GM19239 (cell line): ENCODE measurements around the gene ACSM3.
A peak's percentile ranks its signal among the peaks of the same experiment; 100 is the strongest.
"Not testable (repeated sequence)": the region's sequence is repeated elsewhere in the genome, so short reads cannot be mapped to it uniquely, and the experiment has no call there.

Experiments used
- DNase-seq: peaks from one replicate; pipeline ENCODE4 v3.0.0; 2011; ENCODE audit warnings: low spot score; ENCODE audit not compliant: insufficient read length
- FAIRE-seq: peaks from 2 replicates; lab custom pipeline; 2011; peaks lifted over from hg19 to GRCh38; lab: Jason Lieb, UNC

Gene ACSM3

DNA sequence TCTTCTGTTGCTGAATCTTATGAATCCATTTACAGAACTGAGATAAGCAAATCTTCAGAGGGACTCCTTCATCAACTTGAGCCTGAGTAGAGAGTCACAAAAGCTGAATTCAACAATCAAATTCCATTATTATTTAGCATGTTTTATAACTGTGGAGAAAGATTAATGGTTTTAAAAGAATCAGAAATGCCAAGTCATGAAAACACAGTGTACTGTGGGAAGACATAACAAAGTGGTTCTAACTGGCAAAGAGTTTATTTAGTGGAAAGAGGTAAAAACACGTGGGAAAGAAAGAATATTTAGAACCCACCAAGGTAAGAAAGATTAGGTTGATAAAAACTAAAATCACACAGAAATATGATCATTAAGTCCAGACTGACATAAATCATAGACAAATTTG is 37.5 kb downstream of the ACSM3 start:
- FAIRE-seq (no peak), DNase-seq (no peak)

DNA sequence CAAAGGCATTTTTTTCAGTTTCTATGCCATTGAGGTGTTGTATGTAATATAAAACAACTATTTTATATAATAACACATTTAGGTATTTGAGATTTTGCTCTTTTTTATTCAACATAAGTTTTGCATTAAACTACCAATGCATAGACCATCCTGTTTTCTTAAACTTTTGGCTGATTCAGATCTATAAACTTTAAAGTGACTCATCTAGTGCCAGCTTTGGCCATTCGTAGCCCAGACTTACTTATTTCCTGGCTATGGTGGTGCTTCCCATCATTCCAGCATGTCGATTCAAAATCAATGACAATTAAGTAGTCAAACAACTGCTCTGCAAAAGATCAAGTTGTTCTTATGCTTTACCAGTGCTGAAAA is 39.4 kb downstream of the ACSM3 start:
- FAIRE-seq (no peak), DNase-seq (no peak)

DNA sequence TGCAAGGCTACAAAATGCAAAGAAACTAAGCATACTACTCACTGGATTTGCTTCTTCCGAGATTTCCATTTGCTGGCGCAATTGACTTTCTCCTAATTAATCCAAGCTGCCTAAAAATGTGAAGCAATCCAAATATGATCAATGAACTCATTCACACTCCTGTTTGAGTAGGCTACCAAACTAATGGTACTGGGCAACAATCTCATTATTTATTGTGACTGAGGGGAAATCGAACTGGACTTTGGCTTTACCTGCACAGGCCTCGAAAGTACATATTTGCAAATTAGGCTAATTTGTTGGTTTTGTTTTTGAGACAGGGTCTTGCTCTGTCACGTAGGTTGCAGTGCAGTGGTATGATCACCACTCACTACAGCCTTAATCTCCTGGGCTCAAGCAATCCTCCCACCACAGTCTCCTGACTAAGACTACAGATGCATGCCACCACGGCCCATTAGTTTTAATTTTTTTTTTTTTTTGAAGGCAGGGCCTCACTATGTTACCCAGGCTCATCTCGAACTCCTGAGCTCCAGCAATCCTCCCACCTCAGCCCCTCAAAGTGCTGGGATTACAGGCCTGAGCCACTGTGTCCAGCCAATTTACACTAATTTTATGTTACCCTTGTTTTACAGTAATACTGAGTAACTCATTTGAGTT is 39.9 kb downstream of the ACSM3 start:
- FAIRE-seq (no peak), DNase-seq (no peak)

DNA sequence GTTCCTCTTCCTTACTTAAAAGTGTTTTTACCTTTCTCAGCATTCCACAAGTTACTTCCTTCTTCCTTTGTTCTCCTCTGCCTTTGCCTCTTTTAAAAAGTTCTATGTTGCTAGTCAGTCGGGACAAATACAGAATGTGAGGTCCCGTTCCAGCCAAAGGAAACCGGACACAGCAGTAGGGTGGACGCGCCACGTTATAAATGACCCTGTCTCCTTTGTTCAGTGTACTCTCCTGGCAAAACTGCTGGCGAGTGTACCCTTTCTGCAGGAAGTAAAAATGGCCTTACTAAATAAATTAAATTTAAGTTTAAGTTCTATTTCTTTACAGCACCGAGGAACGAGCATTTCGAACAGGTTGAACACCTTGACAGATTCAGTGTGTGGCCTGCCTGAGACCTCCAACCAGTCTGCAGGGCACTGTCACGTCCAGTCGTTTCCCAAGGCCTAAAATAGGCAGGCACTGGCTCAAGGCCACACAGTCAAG is 41.9 kb downstream of the ACSM3 start:
- not testable (repeated sequence) for FAIRE-seq

DNA sequence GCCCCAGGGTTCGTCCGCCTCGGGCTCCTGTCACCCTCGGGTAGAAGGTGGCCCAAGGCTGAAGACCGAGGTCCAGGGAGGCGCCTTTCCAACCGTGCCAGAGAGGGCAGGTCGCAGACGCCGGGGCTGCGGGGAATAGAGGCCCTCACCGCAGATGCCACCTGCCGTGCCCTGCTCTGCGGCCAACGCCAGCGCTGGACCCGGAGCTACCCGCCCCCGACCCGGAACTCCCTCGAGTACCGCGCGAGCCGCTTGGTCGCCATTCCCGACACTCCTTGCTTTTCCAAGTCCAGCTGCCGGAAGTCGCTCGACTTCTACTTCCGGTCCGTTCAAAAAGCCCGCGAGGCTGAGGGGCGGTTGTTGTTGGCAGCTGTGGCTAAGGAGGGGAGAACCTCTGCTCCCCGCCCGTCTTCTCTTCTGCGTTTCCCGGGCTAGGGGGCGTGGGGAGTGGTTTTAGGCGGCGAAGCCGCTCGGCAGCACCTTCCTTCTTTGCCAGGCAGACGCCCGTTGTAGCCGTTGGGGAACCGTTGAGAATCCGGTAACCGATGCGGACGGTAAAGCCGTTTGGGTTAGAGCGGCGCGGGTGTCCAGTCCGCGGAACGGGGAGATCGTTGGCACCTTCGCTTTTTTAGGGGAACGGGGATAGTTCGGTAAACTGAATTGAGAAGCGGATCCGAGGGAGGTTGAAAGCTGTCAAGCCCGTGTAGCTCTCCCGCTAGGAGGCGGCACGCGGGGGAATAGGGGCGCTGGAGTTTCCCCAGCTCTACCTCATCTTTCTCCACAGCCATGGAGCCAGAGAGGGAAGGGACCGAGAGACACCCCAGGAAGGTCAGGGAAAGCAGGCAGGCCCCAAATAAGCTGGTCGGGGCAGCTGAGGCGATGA is 42.6 kb downstream of the ACSM3 start, which contains the start of the genes ERI2 and REXO5:
Gene ERI2, minus strand, starts transcription at position 305 of the 883 bp plus-strand sequence. Its CDS starts 42 bp downstream, at position 263.
Gene REXO5, plus strand, starts transcription at position 360 of the 883 bp plus-strand sequence. Its CDS starts 427 bp downstream, at position 787.
- DNase-seq = peak; percentile 75
- peak; percentile 87 for FAIRE-seq

More for the DNA sequence above, 41.9 kb downstream of the ACSM3 start:
- DNase-seq = not testable (repeated sequence)

DNA sequence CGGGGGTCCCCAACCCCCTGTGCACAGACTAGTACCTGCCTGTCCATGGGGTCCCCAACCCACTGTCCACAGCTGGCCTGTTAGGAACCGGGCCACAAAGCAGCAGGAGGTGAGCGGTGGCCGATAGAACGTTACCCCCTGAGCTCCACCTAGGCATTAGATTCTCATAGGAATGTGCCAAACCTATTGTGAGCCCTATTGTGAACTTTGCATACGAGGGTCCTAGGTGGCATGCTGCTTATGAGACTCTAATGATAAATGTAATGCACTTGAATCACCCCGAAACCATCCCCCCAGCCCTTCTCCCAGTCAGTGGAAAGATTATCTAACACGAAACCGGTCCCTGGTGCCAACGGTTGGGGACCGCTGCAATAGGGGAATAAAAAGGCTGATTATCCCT is 44.0 kb downstream of the ACSM3 start:
- DNase-seq = no peak
- no peak for FAIRE-seq

DNA sequence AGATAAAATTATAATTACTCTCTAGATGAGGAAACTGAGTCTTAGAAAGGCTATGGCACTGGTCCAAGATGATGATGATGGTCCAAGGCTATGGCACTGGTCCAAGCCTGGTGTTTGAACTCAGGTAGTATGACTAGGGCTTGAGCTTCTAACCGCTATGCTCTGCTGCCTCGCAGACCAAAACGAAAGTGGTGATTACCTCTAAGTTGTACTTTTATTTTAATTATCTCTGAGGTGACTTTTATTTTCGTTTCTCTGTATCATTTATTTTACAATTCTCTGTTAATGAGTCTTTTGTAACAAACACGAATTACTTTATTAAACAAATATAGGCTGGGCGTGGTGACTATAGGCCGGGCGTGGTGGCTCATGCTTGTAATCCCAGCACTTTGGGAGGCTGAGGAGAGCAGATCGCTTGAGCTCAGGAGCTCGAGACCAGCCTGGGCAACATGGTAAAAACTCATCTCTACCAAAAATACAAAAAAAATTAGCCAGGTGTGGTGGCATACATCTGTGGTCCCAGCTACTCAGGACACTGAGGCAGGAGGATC is 48.1 kb downstream of the ACSM3 start:
- FAIRE-seq (no peak), DNase-seq (no peak)

DNA sequence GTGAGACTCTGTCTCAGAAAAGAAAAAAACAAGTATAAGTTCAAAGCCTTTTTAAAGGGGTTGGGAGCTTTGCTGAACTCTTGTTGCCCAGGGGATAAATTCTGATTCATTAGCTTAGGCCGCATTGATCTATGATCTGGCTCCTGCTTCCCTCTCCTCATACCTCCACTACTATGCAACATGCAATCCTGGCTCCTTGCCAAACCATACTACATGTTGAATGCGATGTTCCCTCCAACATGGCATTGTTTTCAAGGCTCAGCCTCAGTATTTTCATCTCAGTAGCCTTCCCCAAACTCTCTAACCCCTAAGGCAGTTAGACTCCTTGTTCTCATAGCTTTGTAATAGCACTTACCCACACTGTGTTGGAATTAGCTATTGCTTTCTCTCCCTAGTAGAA is 48.7 kb downstream of the ACSM3 start:
- FAIRE-seq = no peak
- DNase-seq = no peak

DNA sequence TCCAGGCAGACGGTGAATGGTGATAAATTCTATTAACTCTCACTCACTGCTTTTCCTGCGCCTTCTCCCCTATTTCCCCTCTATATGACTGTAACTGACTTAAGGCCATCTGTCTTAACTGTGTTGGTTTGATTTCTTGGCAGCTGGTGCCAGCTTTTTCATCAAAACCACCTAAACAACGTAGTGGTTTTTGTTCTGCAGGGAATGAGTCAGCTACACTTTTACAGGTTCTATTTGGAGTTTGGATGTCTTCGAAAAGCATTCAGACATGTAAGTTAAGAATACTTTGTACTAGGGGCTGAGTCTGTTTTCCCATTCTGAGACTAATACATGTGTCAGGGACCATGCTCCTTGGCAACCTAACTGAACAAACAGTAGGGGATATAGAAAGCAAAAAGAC is 51.0 kb downstream of the ACSM3 start:
- no peak for DNase-seq
- FAIRE-seq = peak; percentile 33

DNA sequence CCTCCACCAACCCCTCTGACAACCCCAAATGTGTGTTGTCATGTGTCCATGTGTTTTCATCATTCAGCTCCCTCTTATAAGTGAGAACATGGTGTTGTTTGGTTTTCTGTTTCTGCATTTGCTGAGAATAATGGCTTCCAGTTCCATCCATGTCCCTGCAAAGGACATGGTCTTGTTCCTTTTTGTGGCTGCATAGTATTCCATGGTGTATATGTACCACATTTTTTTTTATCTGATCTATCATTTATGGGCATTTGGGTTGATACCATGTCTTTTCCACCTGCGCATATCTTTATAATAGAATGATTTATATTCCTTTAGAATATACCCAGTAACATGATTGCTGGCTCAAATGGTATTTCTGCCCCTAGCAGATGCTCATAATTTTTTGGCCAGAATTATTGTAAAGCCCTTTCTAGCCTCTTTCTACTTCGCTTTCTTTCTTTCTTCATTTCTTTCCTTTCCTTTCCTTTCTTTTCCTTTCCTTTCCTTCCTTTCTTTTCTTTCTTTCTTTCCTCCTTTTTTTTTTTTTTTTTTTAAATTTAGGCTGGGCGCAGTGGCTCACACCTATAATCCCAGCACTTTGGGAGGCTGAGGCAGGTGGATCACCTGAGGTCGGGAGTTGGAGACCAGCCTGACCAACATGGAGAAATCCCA is 55.2 kb downstream of the ACSM3 start:
- no peak for DNase-seq

DNA sequence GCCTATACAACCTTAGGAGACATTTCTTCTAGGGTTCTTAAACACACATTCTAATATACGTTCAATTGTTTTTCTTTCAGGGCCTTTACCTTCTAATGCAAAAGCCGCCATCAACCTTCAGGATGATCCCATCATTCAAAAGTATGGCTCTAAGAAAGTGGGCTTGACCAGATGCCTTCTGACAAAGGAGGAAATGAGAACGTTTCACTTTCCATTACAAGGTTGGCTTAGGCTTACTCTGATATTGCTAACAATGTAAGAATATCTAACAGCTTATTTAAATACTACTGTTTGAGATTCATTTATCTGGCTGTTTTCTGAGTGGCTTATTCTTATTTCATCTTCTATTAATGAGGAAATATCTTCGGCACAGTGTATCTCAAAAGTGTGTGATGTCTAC is 57.9 kb downstream of the ACSM3 start:
- no peak for DNase-seq
- peak; percentile 44 for FAIRE-seq

More for the DNA sequence above, 55.2 kb downstream of the ACSM3 start:
- FAIRE-seq = no peak

DNA sequence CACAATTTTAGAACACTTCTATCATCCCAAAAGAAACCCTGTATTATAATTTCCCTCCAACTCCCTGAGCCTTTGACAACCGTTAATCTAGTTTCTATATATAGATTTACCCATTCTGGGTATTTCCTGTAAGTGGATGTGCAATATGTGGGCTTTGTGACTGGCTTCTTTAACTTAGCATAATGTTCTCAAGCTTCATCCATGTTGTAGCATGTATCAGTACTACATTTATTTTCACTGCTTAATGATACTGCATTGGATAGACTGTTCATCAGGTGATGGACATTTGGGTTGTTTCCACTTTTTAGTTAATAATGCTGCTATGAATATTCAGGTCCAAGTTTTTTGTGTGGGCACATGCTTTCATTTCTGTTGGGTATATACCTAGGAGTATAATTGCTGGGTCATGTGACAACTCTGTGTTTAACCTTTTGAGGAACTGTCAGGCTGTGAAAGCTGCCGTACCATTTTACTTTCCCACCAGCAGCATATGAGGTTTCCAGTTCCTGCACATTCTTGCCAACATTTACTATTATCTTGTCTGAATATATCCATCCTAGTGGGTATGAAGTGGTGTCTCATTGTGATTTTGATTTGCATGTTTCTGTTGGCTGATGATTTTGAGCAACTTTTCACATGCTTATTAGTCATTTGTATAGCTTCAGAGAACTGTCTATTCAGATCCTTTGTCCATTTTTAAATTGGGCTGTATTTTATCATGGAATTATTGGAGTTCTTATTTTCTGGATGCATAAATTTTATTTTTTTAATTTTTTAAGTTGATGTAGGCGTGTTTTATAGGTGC is 58.9 kb downstream of the ACSM3 start:
- DNase-seq = no peak
- FAIRE-seq = peak; percentile 66

DNA sequence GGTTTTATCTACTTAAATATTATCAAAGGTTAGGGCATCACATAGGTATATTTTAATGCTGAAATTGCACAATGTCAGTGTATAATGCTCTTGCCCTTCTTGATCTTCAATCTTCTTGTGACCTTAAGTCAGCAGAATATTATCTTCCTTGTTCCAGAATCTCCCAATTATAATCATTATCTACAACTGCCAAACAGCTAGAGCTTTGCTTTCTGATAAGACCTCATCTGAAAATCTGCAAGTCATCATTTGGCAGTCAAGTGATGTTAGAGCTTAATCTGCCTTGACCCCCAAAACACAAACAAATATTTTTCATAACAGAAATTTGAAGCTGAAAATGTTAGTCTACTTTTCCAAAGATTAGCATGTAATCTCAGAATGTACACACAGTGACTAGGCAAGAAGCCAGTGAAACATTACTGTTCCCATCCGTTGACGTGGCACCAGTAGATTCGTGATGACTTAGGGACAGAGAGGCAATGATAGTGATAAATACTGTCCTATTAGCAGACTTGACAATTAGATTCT is 62.3 kb downstream of the ACSM3 start:
- DNase-seq (no peak), FAIRE-seq (no peak)

DNA sequence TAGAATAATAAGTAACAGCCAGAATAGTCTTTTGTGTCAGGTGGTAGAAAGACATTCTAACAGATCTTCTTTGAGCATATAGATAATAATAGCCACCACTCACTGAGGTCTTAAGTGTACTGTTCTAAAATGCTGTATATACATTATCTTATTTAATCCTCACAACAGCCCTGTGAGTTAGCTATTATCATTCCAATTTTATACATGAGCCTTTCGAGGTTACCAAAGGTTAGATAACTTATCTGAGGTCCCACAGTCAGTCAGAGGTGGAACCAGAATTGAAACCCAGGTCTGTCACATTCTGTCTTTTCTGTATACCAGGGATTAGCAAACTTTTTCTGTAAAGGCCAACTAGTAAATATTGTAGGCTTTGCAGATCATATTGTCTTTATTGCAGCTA is 65.7 kb downstream of the ACSM3 start:
- no peak for DNase-seq
- no peak for FAIRE-seq

DNA sequence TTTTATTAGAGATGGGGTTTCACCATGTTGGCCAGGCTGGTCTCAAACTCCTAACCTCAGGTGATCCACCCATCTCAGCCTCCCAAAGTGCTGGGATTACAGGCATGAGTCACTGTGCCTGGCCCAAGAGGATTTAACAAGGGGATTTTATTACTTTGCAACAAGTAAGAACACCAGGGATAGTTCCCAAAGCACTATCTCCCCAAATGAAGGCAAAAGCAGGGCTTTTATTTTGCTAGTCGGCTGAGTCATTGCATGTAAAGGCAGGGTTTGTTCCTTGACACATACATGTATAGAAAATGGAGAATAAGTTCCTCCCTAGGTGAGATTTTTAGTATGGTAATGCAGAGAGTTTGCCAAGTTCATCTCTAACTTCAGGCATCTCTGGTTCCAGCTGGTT is 66.6 kb downstream of the ACSM3 start:
- FAIRE-seq = no peak
- DNase-seq = no peak

DNA sequence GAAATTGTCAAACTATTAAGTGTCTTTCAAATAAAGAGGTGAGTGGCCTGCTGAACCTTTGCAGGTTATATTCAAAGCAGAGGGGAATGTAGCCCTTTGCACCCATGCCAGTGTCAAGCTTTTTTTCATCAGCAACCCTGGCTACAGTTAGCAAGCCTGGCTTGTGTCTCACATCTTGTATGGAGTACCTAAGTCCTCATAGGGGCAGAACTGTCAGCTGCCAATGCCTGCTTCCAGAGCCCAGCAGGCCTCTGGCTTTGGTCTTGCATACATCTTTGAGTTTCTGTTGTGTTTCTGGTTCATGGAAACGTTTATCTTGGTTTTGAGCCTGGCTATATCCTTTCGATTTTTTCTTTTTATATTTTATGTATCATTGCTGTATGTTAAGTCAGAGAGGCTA is 69.3 kb downstream of the ACSM3 start:
- DNase-seq (no peak), FAIRE-seq (no peak)

DNA sequence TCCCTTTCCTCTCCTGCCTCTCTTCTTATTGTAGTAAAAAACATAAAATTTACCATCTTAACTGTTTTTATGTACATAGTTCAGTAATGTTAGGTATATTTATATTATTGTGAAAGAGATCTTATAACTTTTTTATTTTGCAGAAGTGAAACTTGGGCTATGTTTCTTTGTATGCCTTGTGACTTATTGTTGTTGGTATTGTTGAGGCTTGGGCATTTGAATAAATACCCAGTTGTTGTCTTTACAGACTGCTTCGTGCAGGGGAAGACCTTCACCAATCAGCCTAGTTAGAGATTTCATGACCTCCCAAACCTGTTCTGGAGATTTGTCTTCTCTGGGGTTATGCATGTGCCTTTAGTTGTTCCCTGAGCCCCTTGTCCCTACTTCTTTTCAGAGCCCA is 74.4 kb downstream of the ACSM3 start:
- DNase-seq = no peak
- peak; percentile 71 for FAIRE-seq

DNA sequence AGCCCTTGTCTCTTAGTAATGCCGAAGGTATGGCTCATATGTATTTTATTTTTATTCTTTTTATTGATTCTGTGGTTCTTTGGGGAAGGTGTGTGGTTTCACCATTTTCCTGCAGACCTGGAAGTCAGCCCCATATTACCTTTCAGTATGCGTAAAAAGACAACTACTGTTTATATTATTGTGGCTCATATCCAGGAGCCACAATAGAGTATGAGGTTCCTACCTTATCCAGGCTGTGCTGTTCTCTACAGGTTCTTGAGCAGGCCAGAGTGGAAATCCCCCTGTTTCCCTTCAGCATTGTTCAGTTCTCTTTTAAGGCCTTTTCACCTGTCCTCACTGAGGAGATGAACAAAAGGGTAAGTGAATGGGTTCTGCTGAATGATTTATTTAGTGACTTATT is 75.7 kb downstream of the ACSM3 start:
- DNase-seq (no peak), FAIRE-seq (no peak)

DNA sequence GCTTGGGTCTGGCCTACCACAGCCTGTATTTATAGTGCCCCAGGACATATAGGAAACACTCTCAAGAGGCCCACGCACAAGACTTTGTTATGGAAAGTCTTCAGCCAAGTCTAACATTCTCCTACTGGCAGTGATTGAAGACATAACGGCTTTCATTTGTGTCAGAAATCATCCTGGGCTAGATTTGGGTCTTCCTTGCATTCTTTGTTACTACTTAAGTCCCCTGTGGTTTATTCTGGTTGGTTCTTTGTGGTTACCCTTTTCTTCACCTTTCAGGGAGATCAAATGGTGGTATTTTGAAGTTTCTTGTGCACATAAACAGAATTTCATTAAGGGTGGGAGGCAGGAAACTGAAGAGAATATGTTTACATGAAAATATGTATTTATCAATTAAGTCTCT is 80.2 kb downstream of the ACSM3 start:
- FAIRE-seq = no peak
- no peak for DNase-seq
